ENCODE results near the gene APOLD1. TPM values are rescaled to one million over a fixed set of nuclear protein-coding genes. Genes with fewer than 3 reads are reported as not detected.
A peak's percentile ranks its signal among the peaks of the same experiment; 100 is the strongest.

APOLD1 gene
- total and polyA plus RNA-seq, 2 of the 4 experiments (the other 2 are of a cell fraction): 2.3 to 4.5 TPM

DNA sequence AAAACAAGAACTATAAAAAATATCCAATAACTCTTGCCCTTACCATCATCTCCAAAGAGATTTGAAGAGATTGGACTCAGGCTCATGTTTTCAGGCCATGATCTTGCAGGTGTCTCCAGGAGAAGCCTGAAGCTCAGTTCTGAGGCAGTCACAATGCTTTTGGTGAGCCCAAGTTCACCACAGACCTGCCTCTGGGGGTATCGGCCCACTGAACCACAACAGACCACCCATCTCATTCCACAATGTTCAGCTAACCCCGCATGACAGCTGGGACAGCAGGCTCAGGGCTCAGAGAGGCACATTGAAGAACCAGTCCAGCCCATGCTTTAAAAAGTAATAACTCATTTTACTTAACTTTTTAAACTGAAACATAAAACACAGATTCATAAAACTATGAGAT, 28.3 kb upstream of the APOLD1 start:
- ChIA-PET CTCF (interaction anchor here (0.6 kb wide), 1 partner anchor 10 kb away, joined by 3 read pairs; no protein-coding TSS in a partner anchor), POLR2A (ENCODE audit: unreplicated experiment) (no interaction called here)
- no peak for ATAC-seq (ENCODE audit: low read depth)
- Histone ChIP-seq H3K14ac (replicated peaks; ENCODE audit: low read depth, low read length) (no peak overlapping the region), H4K5ac (ENCODE audit: low read depth, low read length) (no peak overlapping the region), H3K9me1 (ENCODE audit: insufficient read depth, low read length) (0 out of 2 replicates have a peak, but pooled peaks cover 3% of the 10 kb centered on the region), H3K4me2 (ENCODE audit: low read depth, low read length) (no peak overlapping the region), H3K56ac (ENCODE audit: extremely low read depth, insufficient read depth, low read length) (no peak overlapping the region), H4K8ac (ENCODE audit: low read depth in 2 of 2, low read length in 2 of 2) (no peak overlapping the region), H3K4me1 (ENCODE audit: control insufficient read depth, insufficient read depth, low read length) (no peaks in the 10 kb centered on the region), H2AK5ac (ENCODE audit: low read depth, low read length) (peak overlapping the region; percentile 44; the same call in 1 of the 2 replicates), H3K18ac (ENCODE audit: low read depth, low read length) (no peak overlapping the region), H3K27ac (ENCODE audit: insufficient read depth, low read length) (no peak overlapping the region), H3K36me3 (ENCODE audit: control insufficient read depth, insufficient read depth, low read length) (no peaks in the 10 kb centered on the region), H2AK9ac (replicated peaks; ENCODE audit: low read depth, low read length, poor library complexity) (no peak overlapping the region), H2BK120ac (ENCODE audit: low read depth, low read length) (no peak overlapping the region), H2BK15ac (ENCODE audit: low read depth, low read length) (no peak overlapping the region), H2AFZ (replicated peaks; ENCODE audit: low read length, poor library complexity) (no peak overlapping the region), H3K27me3 (ENCODE audit: control insufficient read depth, insufficient read depth, low read length) (no peaks in the 10 kb centered on the region), H2BK20ac (ENCODE audit: low read depth, low read length) (no peak overlapping the region), H3K9me3 (ENCODE audit: control insufficient read depth, insufficient read depth, low read length) (no peaks in the 10 kb centered on the region), H2BK5ac (ENCODE audit: low read depth, low read length, poor library complexity, severe bottlenecking) (no peak overlapping the region), H4K91ac (ENCODE audit: insufficient read depth, low read depth, low read length) (no peak overlapping the region), H3K79me1 (ENCODE audit: low read depth in 1 of 2, low read length in 2 of 2) (peaks cover 3 to 11% of the 10 kb centered on the region in 2 experiments; a peak in 3 of 4 replicates), H3K4ac (ENCODE audit: low read depth, low read length) (peak overlapping the region; percentile 24; the same call in 1 of the 2 replicates), H3K9ac (ENCODE audit: low read depth, low read length) (no peak overlapping the region), H3K23ac (ENCODE audit: low read depth, low read length) (0 out of 2 replicates have a peak overlapping the region, but pooled peaks have one; percentile 5), H4K20me1 (ENCODE audit: insufficient read depth, low read length) (no peaks in the 10 kb centered on the region), H3K4me3 (ENCODE audit: insufficient read depth, low read depth, low read length) (no peak overlapping the region)
- WGBS, 2 experiments (ENCODE audit: extremely low coverage in 2 of 2, insufficient read length in 1 of 2): no CpG with 5 or more reads among the region's 2 CpGs
- in situ Hi-C loops (cut with MboI; ENCODE audit: low sequenced_read_pairs) (no loop called here), dilution Hi-C loops (cut with HindIII; ENCODE audit: low sequenced_read_pairs, unreplicated experiment) (no loop called here), intact Hi-C loops (cut with micrococcal nuclease) (no loop called here)
- BruUV-seq (replicated peaks): no TSS peak
- no peak for DNase-seq
- TF ChIP-seq MAFK (IDR thresholded peaks at IDR 0.05; ENCODE audit: low read depth, low read length) (no peak), RAD21 (IDR thresholded peaks at IDR 0.05; ENCODE audit: low read length) (no peak), MXI1 (IDR thresholded peaks at IDR 0.05; ENCODE audit: borderline replicate concordance, low read depth, low read length) (no peak), SMC3 (IDR thresholded peaks at IDR 0.05; ENCODE audit: low read depth, low read length) (no peak), BHLHE40 (IDR thresholded peaks at IDR 0.05; ENCODE audit: low read depth, low read length) (no peak)
- TF ChIP-seq, protein P1, sequence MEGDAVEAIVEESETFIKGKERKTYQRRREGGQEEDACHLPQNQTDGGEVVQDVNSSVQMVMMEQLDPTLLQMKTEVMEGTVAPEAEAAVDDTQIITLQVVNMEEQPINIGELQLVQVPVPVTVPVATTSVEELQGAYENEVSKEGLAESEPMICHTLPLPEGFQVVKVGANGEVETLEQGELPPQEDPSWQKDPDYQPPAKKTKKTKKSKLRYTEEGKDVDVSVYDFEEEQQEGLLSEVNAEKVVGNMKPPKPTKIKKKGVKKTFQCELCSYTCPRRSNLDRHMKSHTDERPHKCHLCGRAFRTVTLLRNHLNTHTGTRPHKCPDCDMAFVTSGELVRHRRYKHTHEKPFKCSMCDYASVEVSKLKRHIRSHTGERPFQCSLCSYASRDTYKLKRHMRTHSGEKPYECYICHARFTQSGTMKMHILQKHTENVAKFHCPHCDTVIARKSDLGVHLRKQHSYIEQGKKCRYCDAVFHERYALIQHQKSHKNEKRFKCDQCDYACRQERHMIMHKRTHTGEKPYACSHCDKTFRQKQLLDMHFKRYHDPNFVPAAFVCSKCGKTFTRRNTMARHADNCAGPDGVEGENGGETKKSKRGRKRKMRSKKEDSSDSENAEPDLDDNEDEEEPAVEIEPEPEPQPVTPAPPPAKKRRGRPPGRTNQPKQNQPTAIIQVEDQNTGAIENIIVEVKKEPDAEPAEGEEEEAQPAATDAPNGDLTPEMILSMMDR (conservative IDR thresholded peaks at IDR 0.05; ENCODE audit: low read depth, low read length): no peak

All from IMR-90 (cell line).